Rectal smooth muscle tissue (tissue), 1 donor: ENCODE data around the gene PLK3.
"Not testable (repeated sequence)": the region's sequence is repeated elsewhere in the genome, so short reads cannot be mapped to it uniquely, and the experiment has no call there.

Source experiments
- H3K27ac ChIP-seq: one replicate; pipeline ENCODE4 v1.7.0; 2013; ENCODE audit warnings: low read depth, low read length, inconsistent platforms
- H3K27me3 ChIP-seq: one replicate; pipeline ENCODE4 v1.7.0; 2013; ENCODE audit warnings: low read length; ENCODE audit not compliant: control insufficient read depth, insufficient read depth
- H3K36me3 ChIP-seq: one replicate; pipeline ENCODE4 v1.7.0; 2013; ENCODE audit warnings: low read length; ENCODE audit not compliant: control insufficient read depth, insufficient read depth
- H3K4me1 ChIP-seq: one replicate; pipeline ENCODE4 v1.7.0; 2013; ENCODE audit warnings: low read length; ENCODE audit not compliant: control insufficient read depth, insufficient read depth
- H3K4me3 ChIP-seq: one replicate; pipeline ENCODE4 v1.7.0; 2013; ENCODE audit warnings: low read length
- H3K9ac ChIP-seq: one replicate; pipeline ENCODE4 v1.7.0; 2013; ENCODE audit warnings: low read length

PLK3 gene

GRCh38 chr1:44807364-44808062 is 7.3 kb downstream of the PLK3 start:
- no peaks in the 10 kb centered on the region for H3K27me3 ChIP-seq
- H3K36me3 ChIP-seq: peaks cover 10% of the 10 kb centered on the region
- H3K9ac ChIP-seq: peak overlapping the region; percentile 57
- H3K27ac ChIP-seq: peak overlapping the region; percentile 99
- H3K4me1 ChIP-seq: peaks cover 36% of the 10 kb centered on the region
- H3K4me3 ChIP-seq: peak overlapping the region; percentile 48

GRCh38 chr1:44808063-44808937 is 8.1 kb downstream of the PLK3 start, which contains the start of gene BTBD19:
TSS of gene BTBD19 (plus strand) at chr1:44808523. CDS start at chr1:44808821, 298 bp downstream.
- peak within 1 kb of the TSS; percentile 99 for H3K27ac ChIP-seq
- H3K36me3 ChIP-seq: peaks cover 4% of the 10 kb centered on the region
- H3K4me3 ChIP-seq: peak within 1 kb of the TSS; percentile 48
- peak within 1 kb of the TSS; percentile 57 for H3K9ac ChIP-seq
- peaks cover 36% of the 10 kb centered on the region for H3K4me1 ChIP-seq
- no peaks in the 10 kb centered on the region for H3K27me3 ChIP-seq

GRCh38 chr1:44808938-44809917 is 9.1 kb downstream of the PLK3 start:
- Histone ChIP-seq H3K27me3 (no peaks in the 10 kb centered on the region), H3K9ac (peak overlapping the region; percentile 6), H3K27ac (peak overlapping the region; percentile 99), H3K4me3 (peak overlapping the region; percentile 14), H3K36me3 (peaks cover 4% of the 10 kb centered on the region), H3K4me1 (peaks cover 36% of the 10 kb centered on the region)

DNA sequence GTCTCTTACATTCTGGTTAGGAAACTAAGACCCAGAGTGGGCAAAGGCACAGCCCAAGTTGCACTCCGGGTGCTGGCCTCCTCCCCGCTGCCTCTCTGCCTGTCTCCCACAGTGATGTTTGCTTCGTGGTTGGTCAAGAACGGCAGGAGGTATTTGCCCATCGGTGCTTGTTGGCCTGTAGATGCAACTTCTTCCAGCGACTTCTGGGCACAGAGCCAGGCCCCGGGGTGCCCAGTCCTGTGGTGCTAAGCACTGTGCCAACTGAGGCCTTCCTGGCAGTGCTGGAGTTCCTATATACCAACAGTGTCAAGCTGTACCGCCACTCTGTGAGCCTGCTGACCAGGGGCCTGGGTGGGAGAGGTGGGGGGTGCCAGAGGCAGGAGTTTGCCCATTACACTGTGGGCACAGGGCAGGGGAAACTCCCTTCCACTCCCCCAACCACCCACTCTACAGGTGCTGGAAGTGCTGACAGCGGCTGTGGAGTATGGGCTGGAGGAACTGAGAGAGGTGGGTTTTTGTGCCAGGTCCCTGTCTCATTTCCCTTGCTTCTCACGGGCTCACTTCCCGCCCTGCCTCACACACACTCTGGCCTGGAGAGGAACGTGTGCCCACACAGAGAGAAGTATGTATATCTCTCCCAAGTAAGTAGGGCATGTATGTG is 10.1 kb downstream of the PLK3 start:
- Histone ChIP-seq H3K36me3 (no peaks in the 10 kb centered on the region), H3K4me3 (peak overlapping the region; percentile 22), H3K9ac (no peak overlapping the region), H3K4me1 (peaks cover 36% of the 10 kb centered on the region), H3K27me3 (no peaks in the 10 kb centered on the region), H3K27ac (peak overlapping the region; percentile 99)

- Histone ChIP-seq H3K4me1 (peaks cover 36% of the 10 kb centered on the region), H3K4me3 (peak overlapping the region; percentile 22), H3K27ac (peak overlapping the region; percentile 99)
- not testable (repeated sequence) for H3K36me3 ChIP-seq, H3K9ac ChIP-seq, H3K27me3 ChIP-seq
Observed at GRCh38 chr1:44810762-44811105, 10.6 kb downstream of the PLK3 start.

- Histone ChIP-seq H3K9ac (no peak overlapping the region), H3K36me3 (no peaks in the 10 kb centered on the region), H3K27ac (no peak overlapping the region), H3K27me3 (no peaks in the 10 kb centered on the region), H3K4me1 (peaks cover 36% of the 10 kb centered on the region), H3K4me3 (no peak overlapping the region)
Observed at GRCh38 chr1:44811234-44811633, 11.1 kb downstream of the PLK3 start.

DNA sequence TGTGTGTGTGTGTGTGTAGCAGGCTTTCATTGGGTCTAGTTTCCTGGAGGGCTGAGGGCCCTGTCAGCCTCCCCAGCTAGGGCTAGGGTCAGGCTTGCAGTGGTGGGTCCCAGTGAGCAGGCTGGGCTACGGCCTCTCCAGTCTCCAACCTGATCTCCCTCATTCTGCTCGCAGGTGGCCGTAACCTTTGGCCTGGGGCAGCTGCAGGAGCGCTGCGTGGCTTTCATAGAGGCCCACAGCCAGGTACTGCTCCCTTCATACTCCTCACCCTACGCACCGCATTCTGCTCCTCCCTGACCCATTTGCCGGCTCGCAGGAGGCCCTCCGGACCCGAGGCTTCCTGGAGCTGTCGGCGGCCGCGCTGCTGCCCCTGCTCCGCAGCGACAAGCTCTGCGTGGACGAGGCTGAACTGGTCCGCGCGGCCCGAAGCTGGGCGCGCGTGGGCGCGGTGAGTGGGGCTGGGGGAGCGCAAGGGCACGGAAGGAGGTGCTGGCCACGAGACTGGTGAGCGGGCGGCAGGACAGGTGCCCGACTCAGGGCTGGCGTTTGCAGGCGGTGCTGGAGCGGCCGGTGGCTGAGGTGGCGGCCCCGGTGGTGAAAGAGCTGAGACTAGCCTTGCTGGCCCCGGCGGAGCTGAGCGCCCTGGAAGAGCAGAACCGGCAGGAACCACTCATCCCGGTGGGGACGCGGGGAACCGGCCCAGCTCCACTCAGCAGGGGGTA is 12.8 kb downstream of the PLK3 start:
- Histone ChIP-seq H3K36me3 (no peaks in the 10 kb centered on the region), H3K27ac (peak overlapping the region; percentile 84), H3K4me1 (peaks cover 22% of the 10 kb centered on the region), H3K9ac (peak overlapping the region; percentile 41), H3K4me3 (peak overlapping the region; percentile 90), H3K27me3 (no peaks in the 10 kb centered on the region)

- not testable (repeated sequence) for H3K27ac ChIP-seq, H3K9ac ChIP-seq, H3K27me3 ChIP-seq, H3K36me3 ChIP-seq, H3K4me1 ChIP-seq, H3K4me3 ChIP-seq
Observed at GRCh38 chr1:44815926-44816325, 15.7 kb downstream of the PLK3 start.

- no peaks in the 10 kb centered on the region for H3K27me3 ChIP-seq
- no peaks in the 10 kb centered on the region for H3K36me3 ChIP-seq
- H3K9ac ChIP-seq: no peak overlapping the region
- peaks cover 5% of the 10 kb centered on the region for H3K4me1 ChIP-seq
- H3K27ac ChIP-seq: no peak overlapping the region
- H3K4me3 ChIP-seq: no peak overlapping the region
Observed at GRCh38 chr1:44817307-44817706, 17.1 kb downstream of the PLK3 start.

DNA sequence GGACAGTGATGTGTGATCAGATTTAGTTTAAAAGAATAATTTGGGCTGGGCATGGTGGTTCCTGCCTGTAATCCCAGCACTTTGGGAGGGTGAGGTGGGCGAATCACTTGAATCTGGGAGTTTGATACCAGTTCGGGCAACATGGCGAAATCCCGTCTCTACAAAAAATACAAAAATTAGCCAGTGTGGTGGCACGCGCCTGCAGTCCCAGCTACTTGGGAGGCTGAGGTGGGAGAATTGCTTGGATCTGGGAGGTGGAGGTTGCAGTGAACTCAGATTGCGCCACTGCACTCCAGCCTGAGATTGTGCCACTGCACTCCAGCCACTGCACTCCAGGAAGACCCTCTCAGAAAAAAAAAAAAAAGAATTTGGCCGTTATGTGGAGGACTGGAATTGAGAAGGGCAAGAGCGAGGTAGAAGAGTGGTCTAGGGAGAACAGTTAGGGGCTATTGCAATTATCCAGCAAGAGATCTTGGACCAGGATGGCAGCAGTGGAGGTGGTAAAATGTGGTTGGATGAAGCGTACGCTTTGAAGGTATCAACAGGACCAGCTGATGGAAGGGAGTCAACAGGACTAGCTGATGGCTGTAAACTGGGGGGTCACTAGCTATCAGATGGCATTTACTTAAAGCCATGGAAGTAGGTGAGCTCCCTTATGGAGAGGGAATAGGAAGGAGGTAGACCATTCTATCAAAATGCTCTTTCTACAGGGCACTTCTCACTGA is 17.8 kb downstream of the PLK3 start:
- Histone ChIP-seq H3K9ac (no peak overlapping the region), H3K4me3 (no peak overlapping the region), H3K27me3 (no peaks in the 10 kb centered on the region), H3K36me3 (no peaks in the 10 kb centered on the region), H3K27ac (no peak overlapping the region), H3K4me1 (peaks cover 5% of the 10 kb centered on the region)

- H3K4me1 ChIP-seq: peaks cover 5% of the 10 kb centered on the region
- H3K4me3 ChIP-seq: peak overlapping the region; percentile 79
- H3K9ac ChIP-seq: peak overlapping the region; percentile 7
- no peaks in the 10 kb centered on the region for H3K36me3 ChIP-seq
- peak overlapping the region; percentile 100 for H3K27ac ChIP-seq
- no peaks in the 10 kb centered on the region for H3K27me3 ChIP-seq
Observed at GRCh38 chr1:44819196-44819607, 19.0 kb downstream of the PLK3 start.
